HCT116 (cell line): Measurements from ENCODE around the gene HPDL.
"Not testable (repeated sequence)": the region's sequence is repeated elsewhere in the genome, so short reads cannot be mapped to it uniquely, and the experiment has no call there.

Source experiments
- MAX ChIP-seq: IDR thresholded peaks from 2 replicates; pipeline ENCODE4 v1.6.1; 2012
- POLR2A ChIP-seq: IDR thresholded peaks from 2 replicates; pipeline ENCODE4 v1.7.0; 2011; ENCODE audit warnings: borderline replicate concordance; ENCODE audit not compliant: insufficient read depth, insufficient read length; ENCODE audit errors: extremely low read depth
- POLR2AphosphoS5 ChIP-seq: IDR thresholded peaks from 2 replicates; pipeline ENCODE4 v1.6.1; 2011; ENCODE audit warnings: mild to moderate bottlenecking, low read depth, low read length, moderate library complexity
- RAD21 ChIP-seq: IDR thresholded peaks from 2 replicates; pipeline ENCODE4 v1.6.1; 2012; ENCODE audit warnings: low read depth, mild to moderate bottlenecking
- SIN3A ChIP-seq: IDR thresholded peaks from 2 replicates; pipeline ENCODE4 v1.6.1; 2012; ENCODE audit warnings: low read depth
- SRF ChIP-seq: IDR thresholded peaks from 2 replicates; pipeline ENCODE4 v1.6.1; 2012; ENCODE audit warnings: low read depth
- TCF7L2 ChIP-seq: IDR thresholded peaks from 2 replicates; pipeline ENCODE4 v1.7.0; 2011; ENCODE audit warnings: borderline replicate concordance, inconsistent platforms; ENCODE audit not compliant: insufficient read depth, insufficient read length; ENCODE audit errors: extremely low read depth
- YY1 ChIP-seq: IDR thresholded peaks from 2 replicates; pipeline ENCODE4 v1.6.1; 2011; ENCODE audit warnings: low read length, low read depth, moderate library complexity, mild to moderate bottlenecking; ENCODE audit not compliant: insufficient replicate concordance; ENCODE audit errors: extremely low read depth
- ZNF274 ChIP-seq: fragments of 200-500 bp; sonication (Bioruptor generic); IDR thresholded peaks from 2 replicates; pipeline ENCODE4 v1.6.1; 2014; ENCODE audit warnings: mild to moderate bottlenecking, low read depth, low read length, inconsistent platforms
- TF ChIP-seq, protein P1 (sequence below), 3 experiments: fragments of 200-600 bp in 1 of 3; sonication (generic) in 1 of 3; IDR thresholded peaks in 2 of 3; conservative IDR thresholded peaks in 1 of 3; 2 replicates each; pipeline ENCODE4 v1.5.1; 2012 to 2017; ENCODE audit warnings: low read depth in 2 of 3, low read length in 2 of 3, antibody characterized with exemption in 1 of 3, borderline replicate concordance in 1 of 3, control low read depth in 1 of 3, mild to moderate bottlenecking in 1 of 3, mixed read lengths in 1 of 3, mixed run types in 1 of 3, moderate library complexity in 1 of 3; ENCODE audit not compliant: insufficient read depth in 1 of 3

- TF ChIP-seq POLR2A, YY1, SRF, POLR2AphosphoS5, ZNF274, SIN3A, TCF7L2, RAD21, MAX: not testable (repeated sequence)
- TF ChIP-seq, protein P1, sequence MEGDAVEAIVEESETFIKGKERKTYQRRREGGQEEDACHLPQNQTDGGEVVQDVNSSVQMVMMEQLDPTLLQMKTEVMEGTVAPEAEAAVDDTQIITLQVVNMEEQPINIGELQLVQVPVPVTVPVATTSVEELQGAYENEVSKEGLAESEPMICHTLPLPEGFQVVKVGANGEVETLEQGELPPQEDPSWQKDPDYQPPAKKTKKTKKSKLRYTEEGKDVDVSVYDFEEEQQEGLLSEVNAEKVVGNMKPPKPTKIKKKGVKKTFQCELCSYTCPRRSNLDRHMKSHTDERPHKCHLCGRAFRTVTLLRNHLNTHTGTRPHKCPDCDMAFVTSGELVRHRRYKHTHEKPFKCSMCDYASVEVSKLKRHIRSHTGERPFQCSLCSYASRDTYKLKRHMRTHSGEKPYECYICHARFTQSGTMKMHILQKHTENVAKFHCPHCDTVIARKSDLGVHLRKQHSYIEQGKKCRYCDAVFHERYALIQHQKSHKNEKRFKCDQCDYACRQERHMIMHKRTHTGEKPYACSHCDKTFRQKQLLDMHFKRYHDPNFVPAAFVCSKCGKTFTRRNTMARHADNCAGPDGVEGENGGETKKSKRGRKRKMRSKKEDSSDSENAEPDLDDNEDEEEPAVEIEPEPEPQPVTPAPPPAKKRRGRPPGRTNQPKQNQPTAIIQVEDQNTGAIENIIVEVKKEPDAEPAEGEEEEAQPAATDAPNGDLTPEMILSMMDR (IDR thresholded peaks at IDR 0.05 in 2 of 3, conservative IDR thresholded peaks at IDR 0.05 in 1 of 3; ENCODE audit: borderline replicate concordance in 1 of 3, insufficient read depth in 1 of 3, low read depth in 2 of 3, low read length in 2 of 3), result not testable (repeated sequence)
Measured at GRCh38 chr1:45284858-45285257, 41.8 kb upstream of the HPDL start.
